ENCODE results near the gene TEKT1. TPM values are rescaled to one million over a fixed set of nuclear protein-coding genes. Genes with fewer than 3 reads are reported as not detected.
"Not testable (repeated sequence)": the region's sequence is repeated elsewhere in the genome, so short reads cannot be mapped to it uniquely, and the experiment has no call there.

The TEKT1 gene
- total RNA-seq, 4 donors from 2014 or later: 0.12 to 2.4 TPM; not detected in 2

- Histone ChIP-seq H3K4me3 (no peak overlapping the region), H3K4me1 (no peaks in the 10 kb centered on the region), H3K27me3 (no peaks in the 10 kb centered on the region), H3K27ac (no peak overlapping the region), H3K9me3 (no peaks in the 10 kb centered on the region), H3K36me3 (no peaks in the 10 kb centered on the region)
- no peak for TF ChIP-seq POLR2A (IDR thresholded peaks at IDR 0.05)
- TF ChIP-seq, protein P1, sequence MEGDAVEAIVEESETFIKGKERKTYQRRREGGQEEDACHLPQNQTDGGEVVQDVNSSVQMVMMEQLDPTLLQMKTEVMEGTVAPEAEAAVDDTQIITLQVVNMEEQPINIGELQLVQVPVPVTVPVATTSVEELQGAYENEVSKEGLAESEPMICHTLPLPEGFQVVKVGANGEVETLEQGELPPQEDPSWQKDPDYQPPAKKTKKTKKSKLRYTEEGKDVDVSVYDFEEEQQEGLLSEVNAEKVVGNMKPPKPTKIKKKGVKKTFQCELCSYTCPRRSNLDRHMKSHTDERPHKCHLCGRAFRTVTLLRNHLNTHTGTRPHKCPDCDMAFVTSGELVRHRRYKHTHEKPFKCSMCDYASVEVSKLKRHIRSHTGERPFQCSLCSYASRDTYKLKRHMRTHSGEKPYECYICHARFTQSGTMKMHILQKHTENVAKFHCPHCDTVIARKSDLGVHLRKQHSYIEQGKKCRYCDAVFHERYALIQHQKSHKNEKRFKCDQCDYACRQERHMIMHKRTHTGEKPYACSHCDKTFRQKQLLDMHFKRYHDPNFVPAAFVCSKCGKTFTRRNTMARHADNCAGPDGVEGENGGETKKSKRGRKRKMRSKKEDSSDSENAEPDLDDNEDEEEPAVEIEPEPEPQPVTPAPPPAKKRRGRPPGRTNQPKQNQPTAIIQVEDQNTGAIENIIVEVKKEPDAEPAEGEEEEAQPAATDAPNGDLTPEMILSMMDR (IDR thresholded peaks at IDR 0.05): no peak
- DNase-seq: no peak
- intact Hi-C loops (cut with DNase I; ENCODE audit: low total_unique reads): no loop called here
Measured at GRCh38 chr17:6782244-6782643, 49.3 kb downstream of the TEKT1 start.

- TF ChIP-seq POLR2A (IDR thresholded peaks at IDR 0.05): no peak
- TF ChIP-seq, protein P1 (IDR thresholded peaks at IDR 0.05): no peak
- Histone ChIP-seq H3K9me3 (no peaks in the 10 kb centered on the region), H3K4me1 (no peaks in the 10 kb centered on the region), H3K36me3 (no peaks in the 10 kb centered on the region), H3K27ac (no peak overlapping the region), H3K4me3 (no peak overlapping the region), H3K27me3 (no peaks in the 10 kb centered on the region)
- DNase-seq: no peak
- intact Hi-C loops (cut with DNase I; ENCODE audit: low total_unique reads): no loop called here
Measured at GRCh38 chr17:6780886-6781285, 50.6 kb downstream of the TEKT1 start.

GRCh38 chr17:6780001-6780400, 51.5 kb downstream of the TEKT1 start:
- no peak for DNase-seq
- Histone ChIP-seq H3K4me3 (no peak overlapping the region), H3K27me3 (no peaks in the 10 kb centered on the region), H3K27ac (no peak overlapping the region), H3K36me3 (no peaks in the 10 kb centered on the region), H3K4me1 (no peaks in the 10 kb centered on the region), H3K9me3 (peaks cover 0 to 5% of the 10 kb centered on the region in 2 donors)
- intact Hi-C loops (cut with DNase I; ENCODE audit: low total_unique reads): no loop called here
- TF ChIP-seq, protein P1 (IDR thresholded peaks at IDR 0.05): no peak
- no peak for TF ChIP-seq POLR2A (IDR thresholded peaks at IDR 0.05)

GRCh38 chr17:6779411-6779810, 52.1 kb downstream of the TEKT1 start:
- H3K4me3 ChIP-seq: no peak overlapping the region
- DNase-seq: no peak
- intact Hi-C loops (cut with DNase I; ENCODE audit: low total_unique reads): no loop called here
- no peaks in the 10 kb centered on the region for H3K4me1 ChIP-seq
- TF ChIP-seq, protein P1 (IDR thresholded peaks at IDR 0.05): no peak
- no peak for TF ChIP-seq POLR2A (IDR thresholded peaks at IDR 0.05)
- no peaks in the 10 kb centered on the region for H3K27me3 ChIP-seq
- H3K36me3 ChIP-seq: no peaks in the 10 kb centered on the region
- no peak overlapping the region for H3K27ac ChIP-seq
- peaks cover 0 to 11% of the 10 kb centered on the region in 2 donors for H3K9me3 ChIP-seq

DNA sequence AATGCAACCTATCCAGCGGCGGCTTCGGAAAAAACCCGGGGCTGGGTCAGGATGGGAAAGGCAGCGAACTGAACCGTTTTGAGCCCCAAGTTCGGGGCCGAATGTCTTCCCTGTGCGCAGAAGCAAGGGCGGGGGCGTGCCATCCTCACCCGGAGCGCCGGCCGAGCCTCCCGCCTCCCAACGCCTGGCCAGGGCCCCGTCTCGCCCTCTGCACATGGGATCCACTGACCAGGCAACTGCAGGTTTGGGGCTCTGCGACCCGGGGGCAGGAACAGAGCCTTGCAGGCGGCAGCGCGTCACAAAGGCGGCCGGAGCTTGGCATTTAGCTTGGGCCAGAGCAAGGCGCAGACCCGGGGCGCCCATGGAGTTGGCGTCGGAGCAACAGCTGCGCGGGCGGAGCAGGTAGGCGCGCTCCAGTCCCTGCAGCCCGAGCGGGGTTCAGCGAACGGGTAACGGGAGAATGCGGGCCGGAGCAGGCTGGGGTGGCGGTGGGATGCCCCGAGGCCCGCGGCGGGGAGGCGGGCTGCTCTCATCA, 55.6 kb downstream of the TEKT1 start, which contains the start of gene FBXO39:
Gene FBXO39, plus strand, starts transcription at position 345 of the 535 bp plus-strand sequence. CDS start 3,654 bp downstream, outside the sequence.
- no peak within 1 kb of the TSS for H3K27ac ChIP-seq
- no peaks in the 10 kb centered on the region for H3K27me3 ChIP-seq
- DNase-seq: no peak
- peaks cover 0 to 36% of the 10 kb centered on the region in 2 donors for H3K9me3 ChIP-seq
- H3K4me1 ChIP-seq: no peaks in the 10 kb centered on the region
- no peak for TF ChIP-seq POLR2A (IDR thresholded peaks at IDR 0.05)
- peak within 1 kb of the TSS in 1 of 2 donors; percentile 1 for H3K4me3 ChIP-seq
- intact Hi-C loops (cut with DNase I; ENCODE audit: low total_unique reads): no loop called here
- H3K36me3 ChIP-seq: no peaks in the 10 kb centered on the region

DNA sequence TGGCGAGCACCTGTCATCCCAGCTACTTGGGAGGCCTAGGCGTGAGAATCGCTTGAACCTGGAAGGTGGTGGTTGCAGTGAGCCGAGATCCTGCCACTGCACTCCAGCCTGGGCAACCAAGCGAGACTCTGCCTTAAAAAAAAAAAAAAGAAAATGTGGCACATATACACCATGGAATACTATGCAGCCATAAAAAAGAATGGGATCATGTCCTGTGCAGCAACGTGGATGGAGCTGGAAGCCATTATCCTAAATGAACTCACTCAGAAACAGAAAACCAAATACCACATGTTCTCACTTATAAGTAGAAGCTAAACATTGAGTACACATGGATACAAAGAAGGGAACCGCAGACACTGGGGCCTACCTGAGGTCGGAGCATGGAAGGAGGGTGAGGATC, 56.6 kb downstream of the TEKT1 start:
- H3K27ac ChIP-seq; H3K4me3 ChIP-seq; H3K27me3 ChIP-seq; H3K36me3 ChIP-seq; DNase-seq; intact Hi-C loops (cut with DNase I; ENCODE audit: low total_unique reads); H3K4me1 ChIP-seq: not testable (repeated sequence)
- peaks cover 0 to 43% of the 10 kb centered on the region in 2 donors for H3K9me3 ChIP-seq

Data from uterus (tissue), 4 donors.